HG02678 (cell line): ENCODE data around the gene GRIN2A.
A peak's percentile ranks its signal among the peaks of the same experiment; 100 is the strongest.

Experiments
- ATAC-seq: cut with Tn5 transposase; IDR thresholded peaks from one replicate; pipeline ENCODE4 v1.9.1; 2021; ENCODE audit warnings: mild to moderate bottlenecking, moderate library complexity; ENCODE audit not compliant: unreplicated experiment

GRIN2A gene

GRCh38 chr16:10182222-10183053, at the start of gene GRIN2A:
Gene GRIN2A, minus strand, starts transcription at chr16:10182428. Its CDS starts 2,017 bp downstream, at chr16:10180411.
- no peak for ATAC-seq

DNA sequence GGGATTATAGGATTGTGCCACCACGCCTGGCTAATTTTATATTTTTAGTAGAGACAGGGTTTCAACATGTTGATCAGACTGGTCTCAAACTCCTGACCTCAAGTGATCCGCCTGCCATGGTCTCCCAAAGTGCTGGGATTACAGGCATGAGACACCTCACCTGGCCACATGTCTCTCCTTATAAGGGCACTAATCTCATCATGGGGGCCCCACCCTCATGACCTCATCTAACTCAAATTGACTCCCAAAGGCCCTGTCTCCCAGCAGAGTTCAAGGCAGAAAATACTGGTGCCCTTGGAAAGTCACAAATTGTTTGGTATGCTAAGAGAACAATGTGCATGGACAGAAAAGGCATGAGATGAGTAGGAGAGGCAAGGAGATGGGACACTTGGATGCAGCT, 49.3 kb upstream of the GRIN2A start:
- ATAC-seq: no peak

DNA sequence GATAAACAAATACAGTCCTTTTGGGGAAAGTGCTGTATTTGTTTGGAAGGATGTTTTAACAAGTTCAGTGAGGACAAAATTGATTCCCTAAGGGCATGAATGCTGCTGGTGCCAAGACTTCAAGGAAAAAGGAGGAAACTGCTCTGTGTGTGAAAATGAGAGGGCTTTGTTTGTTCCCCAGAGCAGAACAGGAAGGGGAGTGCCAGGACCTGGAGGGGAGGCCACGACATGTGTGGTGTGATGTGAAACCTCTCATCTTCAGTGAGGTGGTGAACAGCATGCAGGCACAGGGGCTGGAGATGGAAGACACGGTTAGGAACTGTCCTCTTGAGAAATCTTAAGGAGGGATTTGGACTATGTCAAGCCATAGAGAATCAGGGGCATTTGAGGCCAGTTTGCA, 46.6 kb upstream of the GRIN2A start:
- no peak for ATAC-seq

DNA sequence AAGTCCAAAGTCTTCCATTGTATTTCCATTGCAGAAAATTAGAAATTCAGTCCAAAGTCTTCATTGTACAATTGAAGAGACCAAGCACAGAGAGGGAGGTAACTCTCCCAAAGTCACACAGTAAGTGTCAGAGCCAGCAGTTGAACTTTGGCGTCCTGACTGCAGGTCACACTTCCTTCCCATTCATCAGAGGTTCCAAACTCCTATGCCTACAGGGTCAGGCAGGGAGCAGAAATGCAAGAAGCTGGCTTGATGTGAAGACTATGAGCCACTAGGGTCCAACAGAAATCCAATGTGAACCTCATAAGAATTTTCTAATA, 44.7 kb upstream of the GRIN2A start:
- ATAC-seq: no peak

- ATAC-seq: no peak
Observed at GRCh38 chr16:10226141-10226986, 44.1 kb upstream of the GRIN2A start.

DNA sequence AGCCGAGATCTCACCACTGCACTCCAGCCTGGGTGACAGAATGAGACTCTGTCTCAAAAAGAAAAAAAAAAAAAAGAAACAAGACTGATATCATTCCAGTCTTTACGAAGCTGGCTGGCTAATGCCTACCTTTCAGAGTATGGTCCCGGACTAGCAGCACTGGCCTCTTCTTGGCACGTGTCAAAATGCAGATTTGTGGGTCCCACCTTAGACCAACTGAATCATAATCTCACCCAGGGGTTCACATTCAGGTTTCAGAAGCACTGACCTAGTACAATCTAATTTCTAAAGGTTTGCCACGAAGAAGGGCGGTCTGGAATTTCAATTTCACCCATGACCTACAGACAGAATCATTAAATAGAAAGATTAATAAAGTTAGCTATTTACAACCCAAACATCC, 43.4 kb upstream of the GRIN2A start:
- ATAC-seq: no peak

DNA sequence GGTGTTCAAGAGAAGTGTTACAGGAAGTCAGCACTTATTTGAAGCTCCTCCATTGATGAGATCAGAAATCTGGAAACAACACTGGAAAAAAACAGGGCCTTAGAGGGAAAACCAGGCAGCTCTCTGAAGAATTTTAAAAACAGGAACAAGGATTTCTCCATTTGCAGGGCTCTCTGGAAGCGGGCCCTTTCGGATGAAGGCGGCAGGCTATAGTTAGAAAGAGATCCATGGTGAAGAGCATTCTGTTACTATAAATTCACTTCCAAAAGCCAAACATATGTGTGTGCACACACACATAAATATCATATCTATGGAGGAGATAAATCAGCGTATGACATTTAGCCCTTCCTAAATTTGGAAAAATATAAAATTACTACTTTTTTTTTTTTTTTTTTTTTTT, 42.6 kb upstream of the GRIN2A start:
- no peak for ATAC-seq

DNA sequence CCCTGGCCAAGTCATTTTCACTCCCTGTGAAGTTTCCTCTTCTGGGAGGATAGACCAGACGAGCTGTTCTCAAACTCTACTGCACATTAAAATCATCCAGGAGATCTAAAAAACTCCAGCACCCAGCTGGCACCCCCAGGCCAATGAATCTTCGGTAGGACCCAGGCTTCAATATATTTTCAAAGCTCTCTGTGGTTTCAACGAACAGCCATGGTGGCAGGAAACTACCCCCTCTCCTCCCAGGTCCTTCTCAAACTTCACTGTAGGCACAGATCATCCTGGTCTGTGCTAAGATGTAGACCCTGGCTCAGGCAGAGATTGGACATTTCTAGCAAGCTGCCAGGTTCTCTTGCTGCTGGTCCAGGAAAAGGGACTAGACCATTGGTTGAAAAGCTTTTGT, 38.7 kb upstream of the GRIN2A start:
- no peak for ATAC-seq

DNA sequence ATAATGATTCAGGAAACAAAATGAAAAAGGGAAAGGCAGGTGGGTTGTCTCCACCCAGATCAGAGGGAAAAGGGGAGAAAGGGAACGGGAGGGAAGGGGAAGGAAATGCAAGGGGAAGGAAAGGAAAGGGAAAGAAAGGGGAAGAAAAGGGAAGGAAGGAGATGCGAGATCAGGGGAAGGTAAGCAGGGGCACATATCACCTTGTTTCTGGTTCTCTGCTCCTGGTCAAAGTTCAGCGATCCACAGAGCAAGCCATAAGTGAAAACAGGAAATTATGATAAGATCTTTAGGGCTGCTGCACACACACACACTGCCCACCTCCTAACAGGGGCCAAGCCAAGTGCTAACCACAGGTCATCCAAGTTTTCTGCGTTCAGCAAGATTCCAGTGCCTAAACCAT, 37.5 kb upstream of the GRIN2A start:
- ATAC-seq: no peak

DNA sequence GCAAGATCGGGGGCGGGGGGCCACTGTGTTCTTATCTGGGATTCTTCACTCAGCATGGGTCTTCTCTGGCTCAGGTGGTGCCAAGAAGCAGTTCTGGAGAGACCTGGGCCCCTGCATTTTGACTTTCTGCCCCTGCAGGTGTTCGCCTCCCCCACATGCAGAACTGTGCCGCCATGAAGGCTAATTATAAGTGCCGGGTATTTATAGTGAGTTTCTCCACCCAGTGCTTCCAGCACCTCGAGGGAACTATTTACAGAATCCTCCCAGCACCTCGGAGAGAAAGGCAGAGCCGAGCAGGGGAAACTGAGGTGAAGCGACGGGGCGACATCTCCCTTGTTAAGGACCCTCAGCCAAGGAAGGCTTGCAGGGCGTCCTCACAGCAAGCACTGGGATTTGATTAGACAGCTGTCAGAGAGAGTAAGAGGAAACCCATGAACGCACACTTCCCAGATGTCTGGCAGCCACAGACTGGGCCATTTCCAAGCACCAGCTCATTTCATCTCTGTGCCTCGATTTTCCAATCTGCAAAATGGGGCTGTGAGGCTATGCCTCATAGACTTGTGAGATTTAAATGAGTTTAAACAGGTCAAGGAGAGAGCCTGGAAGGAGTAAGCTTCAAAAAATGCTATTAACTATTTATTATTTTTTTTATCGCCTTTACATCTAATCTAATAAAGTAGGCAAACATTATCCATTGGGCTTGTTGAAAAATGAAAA, 36.4 kb upstream of the GRIN2A start:
- no peak for ATAC-seq

DNA sequence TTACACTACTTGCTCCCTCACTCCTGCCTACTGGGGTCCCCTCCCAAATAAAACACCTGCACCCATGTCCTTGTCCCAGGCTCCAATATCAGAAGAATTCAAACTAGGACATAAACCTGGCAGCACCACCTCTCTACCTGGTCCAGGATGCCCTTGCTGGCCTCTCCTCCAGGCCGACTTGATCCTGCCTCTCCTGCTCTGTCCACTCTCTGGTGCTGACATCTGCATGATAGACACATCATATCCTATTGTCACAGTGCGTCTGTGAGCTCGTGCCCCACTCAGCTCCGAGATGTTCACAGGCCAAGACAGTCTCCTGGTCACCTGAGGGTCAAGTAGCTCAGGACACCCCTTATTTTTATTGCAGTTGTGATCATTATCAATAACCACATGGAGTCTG, 31.5 kb upstream of the GRIN2A start:
- no peak for ATAC-seq

- no peak for ATAC-seq
Observed at GRCh38 chr16:10210944-10211343, 28.7 kb upstream of the GRIN2A start.

DNA sequence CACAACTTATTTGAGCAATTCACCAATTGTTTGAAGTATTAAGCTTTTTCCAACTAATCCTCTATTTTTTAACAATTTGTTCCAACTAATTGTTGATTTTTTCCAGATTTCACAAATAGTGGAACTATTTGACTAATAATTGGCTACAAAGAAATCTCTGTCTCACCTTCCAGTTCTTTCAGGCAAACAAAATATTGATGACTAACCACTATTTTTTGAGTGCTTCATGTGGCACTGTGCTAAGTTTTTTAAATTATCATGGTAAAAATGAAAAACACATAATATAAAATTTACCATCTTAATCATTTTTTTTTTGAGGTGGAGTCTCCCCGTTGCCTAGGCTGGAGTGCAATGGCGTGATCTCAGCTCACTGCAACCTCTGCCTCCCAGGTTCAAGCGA, 24.6 kb upstream of the GRIN2A start:
- no peak for ATAC-seq

GRCh38 chr16:10206215-10206614, 24.0 kb upstream of the GRIN2A start:
- peak; percentile 72 for ATAC-seq

DNA sequence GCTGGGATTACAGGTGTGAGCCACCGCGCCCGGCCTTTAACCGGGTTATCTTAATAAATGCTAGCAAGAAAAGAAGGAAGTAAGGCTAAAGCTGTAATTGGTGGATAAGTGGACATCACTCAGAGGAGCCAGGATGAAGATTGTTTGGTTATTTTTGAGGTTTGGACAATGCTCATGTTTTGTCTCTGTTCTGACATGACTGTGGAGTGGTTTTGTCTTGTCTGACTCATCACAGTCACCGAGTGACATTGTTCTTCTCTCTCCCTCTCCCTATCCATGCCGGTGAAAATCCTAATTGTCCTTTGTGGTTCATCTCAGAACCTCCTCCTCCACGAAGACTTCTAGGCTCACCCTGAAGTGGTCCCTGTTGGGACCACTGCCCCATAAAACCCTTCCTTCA, 23.5 kb upstream of the GRIN2A start:
- peak; percentile 39 for ATAC-seq

DNA sequence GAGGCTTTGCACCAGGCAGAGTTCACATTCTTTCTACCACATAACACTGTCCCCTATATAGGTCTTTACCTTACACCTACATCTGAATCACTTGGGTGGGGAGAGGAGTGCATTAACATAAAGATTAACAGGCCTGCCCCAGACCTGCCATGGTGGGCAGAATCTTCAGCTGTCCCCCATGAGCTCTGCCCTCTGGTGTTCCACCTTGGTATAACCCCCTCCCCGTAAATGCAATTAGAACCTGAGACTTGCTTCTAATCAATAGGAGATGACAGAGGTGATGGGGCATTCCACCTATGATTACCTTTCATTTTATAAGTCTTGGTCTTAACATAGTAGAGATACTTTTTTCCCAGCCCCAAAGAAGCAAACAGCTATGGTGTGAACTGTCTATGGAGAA, 20.4 kb upstream of the GRIN2A start:
- ATAC-seq: no peak

DNA sequence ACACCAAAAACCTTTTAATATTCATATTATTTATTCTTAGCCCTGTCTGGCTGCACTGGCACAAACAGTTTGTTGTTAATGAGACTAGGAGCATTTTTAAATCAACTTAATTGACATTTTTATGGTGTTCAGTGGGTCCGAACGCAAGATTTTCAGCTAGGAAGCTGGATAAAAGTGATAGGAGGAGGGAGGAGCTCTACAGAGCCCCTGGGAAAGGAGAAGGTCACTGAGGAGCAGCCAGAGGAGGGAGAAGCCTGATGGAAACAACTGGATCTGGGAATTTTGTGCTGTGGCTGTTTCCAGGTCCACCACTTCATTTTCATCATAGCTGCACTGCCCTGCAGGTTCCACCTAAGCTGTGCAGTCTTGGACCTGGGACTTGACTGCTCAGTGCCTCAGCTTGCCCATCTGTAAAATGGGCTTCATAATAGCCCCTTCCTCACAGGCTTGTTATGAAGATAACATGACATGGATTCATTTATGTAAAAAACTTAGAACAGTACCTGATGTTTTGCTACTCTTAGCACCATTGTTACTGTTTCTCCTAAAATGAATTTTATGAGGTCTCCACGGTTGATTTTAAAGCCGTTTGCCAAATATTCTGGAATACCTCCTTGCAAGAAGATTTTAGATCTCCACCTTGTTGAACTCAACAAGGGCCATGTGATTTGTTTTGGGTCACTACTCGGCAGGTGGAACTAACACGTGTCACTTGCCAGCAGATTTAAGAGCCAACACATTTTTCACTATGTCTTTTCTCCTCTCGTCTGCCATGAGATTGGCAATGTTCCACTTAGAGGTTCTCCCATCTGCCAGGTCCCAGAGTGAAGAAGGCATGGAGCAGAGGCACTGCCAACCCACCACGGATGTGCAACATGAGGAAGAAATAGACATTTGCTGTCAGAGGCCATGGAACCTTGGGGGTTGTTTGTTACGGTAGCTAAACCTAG, 18.7 kb upstream of the GRIN2A start:
- no peak for ATAC-seq

DNA sequence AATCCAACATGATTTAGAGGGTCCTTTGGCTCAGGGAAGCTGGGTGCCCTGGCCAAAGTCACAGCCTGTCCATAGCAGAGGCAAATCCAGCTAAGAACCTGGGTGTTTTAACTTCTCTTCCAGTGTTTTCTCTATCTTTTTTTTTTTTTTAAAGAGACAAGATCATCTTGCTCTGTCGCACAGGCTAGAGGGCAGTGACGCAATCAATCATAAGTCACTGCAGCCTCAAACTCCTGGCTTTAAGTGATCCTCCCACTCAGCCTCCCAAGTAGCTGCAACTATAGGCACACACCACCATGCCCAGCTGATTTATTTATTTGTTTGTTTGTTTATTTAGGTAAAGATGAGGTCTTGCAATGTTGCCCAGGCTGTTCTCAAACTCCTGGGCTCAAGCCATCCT, 14.8 kb upstream of the GRIN2A start:
- no peak for ATAC-seq

GRCh38 chr16:10191096-10191495, 8.9 kb upstream of the GRIN2A start:
- ATAC-seq: no peak

GRCh38 chr16:10189861-10190390, 7.7 kb upstream of the GRIN2A start:
- ATAC-seq: no peak
